Measurements from ENCODE around the gene CARD10. TPM values are rescaled to one million over a fixed set of nuclear protein-coding genes. Genes with fewer than 3 reads are reported as not detected.

Gene CARD10
- total and polyA plus RNA-seq, 8 donors = 9.9 to 30.2 (median 13.9) TPM

GRCh38 chr22:37457093-37457893, 61.9 kb downstream of the CARD10 start:
- Histone ChIP-seq H3K36me3 (no peaks in the 10 kb centered on the region), H3K4me3 (no peak overlapping the region), H3K27ac (no peak overlapping the region), H3K27me3 (peaks cover 0 to 5% (median 0%) of the 10 kb centered on the region in 4 donors), H3K9me3 (no peaks in the 10 kb centered on the region), H3K4me1 (peaks cover 0 to 5% (median 0%) of the 10 kb centered on the region in 3 donors)
- WGBS, 2 donors = 40 to 47% methylated on average over 4 of the region's 4 CpGs
- no peak for FAIRE-seq
- TF ChIP-seq CTCF (IDR thresholded peaks at IDR 0.05) = peak; percentile 80 to 96 (median 86)
- peak; percentile 82 to 94 (median 92) for ATAC-seq
- peak; percentile 67 to 93 (median 88) for DNase-seq
- intact Hi-C loops (cut with DNase I) = loop anchor here (2.0 to 10.0 kb wide), 3 partner anchors 138 to 142 kb away; no protein-coding TSS in a partner anchor

GRCh38 chr22:37456346-37456745, 62.9 kb downstream of the CARD10 start:
- intact Hi-C loops (cut with DNase I) = loop anchor here (2.0 to 10.0 kb wide), 3 partner anchors 138 to 142 kb away; no protein-coding TSS in a partner anchor
- H3K4me1 ChIP-seq = peaks cover 0 to 5% (median 0%) of the 10 kb centered on the region in 3 donors
- H3K4me3 ChIP-seq = no peak overlapping the region
- no peaks in the 10 kb centered on the region for H3K9me3 ChIP-seq
- TF ChIP-seq CTCF (IDR thresholded peaks at IDR 0.05) = no peak
- no peak for FAIRE-seq
- H3K27ac ChIP-seq = no peak overlapping the region
- 48 to 57% methylated on average over 17 of the region's 17 CpGs for WGBS, 2 donors
- ATAC-seq = no peak
- H3K27me3 ChIP-seq = peaks cover 0 to 5% (median 0%) of the 10 kb centered on the region in 4 donors
- no peaks in the 10 kb centered on the region for H3K36me3 ChIP-seq
- no peak for DNase-seq

GRCh38 chr22:37455896-37456295, 63.3 kb downstream of the CARD10 start:
- 64 to 73% methylated on average over 14 of the region's 14 CpGs for WGBS, 2 donors
- H3K9me3 ChIP-seq = no peaks in the 10 kb centered on the region

GRCh38 chr22:37454857-37455686, 64.1 kb downstream of the CARD10 start:
- peak in 3 of 4 donors; percentile 59 to 78 (median 68) for ATAC-seq
- peak overlapping the region in 1 of 4 donors; percentile 15 for H3K27ac ChIP-seq
- H3K36me3 ChIP-seq = no peaks in the 10 kb centered on the region
- no peak for DNase-seq
- intact Hi-C loops (cut with DNase I) = loop anchor here in 1 of 3 donors (10.0 kb wide), 1 partner anchor 140 kb away; no protein-coding TSS in a partner anchor
- no peak for TF ChIP-seq CTCF (IDR thresholded peaks at IDR 0.05)
- H3K27me3 ChIP-seq = peaks cover 0 to 4% (median 0%) of the 10 kb centered on the region in 4 donors
- WGBS, 2 donors = 17 to 18% methylated on average over 21 of the region's 21 CpGs
- no peaks in the 10 kb centered on the region for H3K9me3 ChIP-seq
- no peak for FAIRE-seq
- peaks cover 0 to 5% (median 0%) of the 10 kb centered on the region in 3 donors for H3K4me1 ChIP-seq
- H3K4me3 ChIP-seq = no peak overlapping the region

More at GRCh38 chr22:37455896-37456295, 63.3 kb downstream of the CARD10 start:
- DNase-seq = no peak
- no peak overlapping the region for H3K27ac ChIP-seq
- TF ChIP-seq CTCF (IDR thresholded peaks at IDR 0.05) = no peak
- no peak overlapping the region for H3K4me3 ChIP-seq
- no peaks in the 10 kb centered on the region for H3K36me3 ChIP-seq
- no peak for FAIRE-seq
- H3K4me1 ChIP-seq = peaks cover 0 to 5% (median 0%) of the 10 kb centered on the region in 3 donors
- intact Hi-C loops (cut with DNase I) = loop anchor here (2.0 to 10.0 kb wide), 3 partner anchors 137 to 141 kb away; no protein-coding TSS in a partner anchor
- no peak for ATAC-seq
- H3K27me3 ChIP-seq = peaks cover 0 to 5% (median 0%) of the 10 kb centered on the region in 4 donors

Measured in pancreas (tissue), 10 donors.